Activated CD4-positive, alpha-beta T cell treated with anti-CD3 and anti-CD28 coated beads, Interleukin-2, amount 50 U/mL, for 24 hours (primary cell): ENCODE measurements around the gene BDH2.

Experiments
- DNase-seq, 2 donors: peaks; one replicate each; pipeline ENCODE4 v3.0.0-alpha.2; 2020; ENCODE audit warnings: low read depth in 1 of 2, low spot score in 1 of 2

BDH2 gene

GRCh38 chr4:103085555-103086196 is 14.0 kb downstream of the BDH2 start:
- no peak for DNase-seq

GRCh38 chr4:103079621-103080020 is 20.0 kb downstream of the BDH2 start:
- DNase-seq, result no peak

- DNase-seq, result no peak
Observed at GRCh38 chr4:103076747-103077347, 22.8 kb downstream of the BDH2 start, which contains the start of gene SLC9B2. Gene SLC9B2 (minus strand): TSS chr4:103076761. CDS start chr4:103067550, 9,211 bp downstream.

- DNase-seq, result peak; percentile 46 to 58
Observed at GRCh38 chr4:103075894-103076746, 23.5 kb downstream of the BDH2 start.

- DNase-seq, result no peak
Observed at GRCh38 chr4:103075435-103075893, 24.2 kb downstream of the BDH2 start.

- DNase-seq, result no peak
Observed at GRCh38 chr4:103074744-103075434, 24.7 kb downstream of the BDH2 start.

GRCh38 chr4:103073792-103074438 is 25.7 kb downstream of the BDH2 start:
- no peak for DNase-seq

GRCh38 chr4:103067841-103068547 is 31.6 kb downstream of the BDH2 start:
- no peak for DNase-seq

- DNase-seq, result no peak
Observed at GRCh38 chr4:103060453-103061148, 39.0 kb downstream of the BDH2 start.

- DNase-seq, result no peak
Observed at GRCh38 chr4:103054030-103054429, 45.6 kb downstream of the BDH2 start.

GRCh38 chr4:103052779-103053178 is 46.9 kb downstream of the BDH2 start:
- no peak for DNase-seq

- no peak for DNase-seq
Observed at GRCh38 chr4:103052145-103052544, 47.5 kb downstream of the BDH2 start.

GRCh38 chr4:103050736-103051436 is 48.7 kb downstream of the BDH2 start:
- no peak for DNase-seq

GRCh38 chr4:103046416-103047290 is 53.0 kb downstream of the BDH2 start:
- peak in 1 of 2 donors; percentile 10 for DNase-seq

- DNase-seq, result no peak
Observed at GRCh38 chr4:103044183-103044582, 55.5 kb downstream of the BDH2 start.

- no peak for DNase-seq
Observed at GRCh38 chr4:103036169-103036568, 63.5 kb downstream of the BDH2 start.

GRCh38 chr4:103032574-103032973 is 67.1 kb downstream of the BDH2 start:
- no peak for DNase-seq

GRCh38 chr4:103030791-103031190 is 68.8 kb downstream of the BDH2 start:
- DNase-seq, result no peak
